ENCODE measurements around the gene BCKDHB.

The BCKDHB gene

GRCh38 chr6:80254716-80255115, 148.2 kb downstream of the BCKDHB start:
- TF ChIP-seq CTCF (IDR thresholded peaks at IDR 0.05; ENCODE audit: low read depth, low read length), result no peak
- H3K4me3 ChIP-seq (ENCODE audit: low read depth, low read length), result no peak overlapping the region

- TF ChIP-seq CTCF (IDR thresholded peaks at IDR 0.05; ENCODE audit: low read depth, low read length), result no peak
- H3K4me3 ChIP-seq (ENCODE audit: low read depth, low read length), result no peak overlapping the region
These were observed 150.2 kb downstream of the BCKDHB start for GRCh38 chr6:80256691-80257090.

- H3K4me3 ChIP-seq (ENCODE audit: low read depth, low read length), result no peak overlapping the region
- TF ChIP-seq CTCF (IDR thresholded peaks at IDR 0.05; ENCODE audit: low read depth, low read length), result no peak
These were observed 152.6 kb downstream of the BCKDHB start for GRCh38 chr6:80259118-80259517.

- no peak overlapping the region for H3K4me3 ChIP-seq (ENCODE audit: low read depth, low read length)
These were observed 157.1 kb downstream of the BCKDHB start for GRCh38 chr6:80263585-80263984.

GRCh38 chr6:80268865-80269730, 162.6 kb downstream of the BCKDHB start:
- TF ChIP-seq CTCF (IDR thresholded peaks at IDR 0.05; ENCODE audit: low read depth, low read length), result no peak
- H3K4me3 ChIP-seq (ENCODE audit: low read depth, low read length), result no peak overlapping the region

More at GRCh38 chr6:80263585-80263984, 157.1 kb downstream of the BCKDHB start:
- no peak for TF ChIP-seq CTCF (IDR thresholded peaks at IDR 0.05; ENCODE audit: low read depth, low read length)

- no peak overlapping the region for H3K4me3 ChIP-seq (ENCODE audit: low read depth, low read length)
- no peak for TF ChIP-seq CTCF (IDR thresholded peaks at IDR 0.05; ENCODE audit: low read depth, low read length)
These were observed 164.6 kb downstream of the BCKDHB start for GRCh38 chr6:80271074-80271473.

- TF ChIP-seq CTCF (IDR thresholded peaks at IDR 0.05; ENCODE audit: low read depth, low read length), result no peak
These were observed 166.5 kb downstream of the BCKDHB start for GRCh38 chr6:80272988-80273387.

More at GRCh38 chr6:80272988-80273387, 166.5 kb downstream of the BCKDHB start:
- H3K4me3 ChIP-seq (ENCODE audit: low read depth, low read length), result no peak overlapping the region
